AG09309 (cell line): ENCODE data around the gene PRICKLE3.
A peak's percentile ranks its signal among the peaks of the same experiment; 100 is the strongest.

ENCODE experiments used
- DNase-seq: peaks from one replicate; pipeline ENCODE4 v3.0.0-alpha.2; 2010; ENCODE audit warnings: low read depth
- H3K4me3 ChIP-seq: 2 replicates; pipeline ENCODE4 v1.5.1; 2011; ENCODE audit warnings: mild to moderate bottlenecking, low read depth, low read length, moderate library complexity; ENCODE audit not compliant: control insufficient read depth
- CTCF ChIP-seq: IDR thresholded peaks from 2 replicates; pipeline ENCODE4 v1.5.1; 2011; ENCODE audit warnings: mild to moderate bottlenecking, low read depth, low read length, inconsistent platforms; ENCODE audit not compliant: insufficient read depth, control insufficient read depth; ENCODE audit errors: missing control alignments

PRICKLE3 gene

DNA sequence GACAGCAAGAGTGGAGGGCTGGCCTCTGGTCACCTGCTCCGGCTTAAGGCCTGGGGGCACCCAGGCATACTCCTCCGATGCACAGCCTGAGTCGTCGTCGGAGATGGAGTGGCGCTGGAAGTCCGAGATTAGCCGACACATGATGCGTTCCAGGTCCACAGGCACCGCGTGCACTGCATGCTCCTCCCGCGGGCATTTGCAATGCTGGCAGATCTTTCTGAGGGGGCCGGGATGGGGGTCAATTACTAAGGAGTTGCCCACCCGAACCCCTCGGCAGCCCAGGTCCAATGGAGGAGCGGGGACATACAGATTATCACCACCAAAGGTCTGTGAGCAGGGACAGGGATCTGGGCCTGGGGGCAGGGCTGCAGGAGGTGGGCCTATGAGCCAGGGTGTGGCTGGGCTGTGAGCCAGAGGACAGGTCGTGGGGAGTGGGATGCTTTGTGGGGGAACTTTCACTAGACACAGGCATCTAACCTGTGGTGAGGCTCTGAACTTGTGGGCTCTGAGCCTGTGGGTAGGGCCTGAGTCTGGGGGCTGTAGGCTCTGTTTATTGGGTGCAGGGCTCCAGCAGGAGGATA lies 2.4 kb downstream of the PRICKLE3 start:
- DNase-seq = no peak
- no peak overlapping the region; the same call in 1 of the 2 replicates for H3K4me3 ChIP-seq
- no peak for TF ChIP-seq CTCF

DNA sequence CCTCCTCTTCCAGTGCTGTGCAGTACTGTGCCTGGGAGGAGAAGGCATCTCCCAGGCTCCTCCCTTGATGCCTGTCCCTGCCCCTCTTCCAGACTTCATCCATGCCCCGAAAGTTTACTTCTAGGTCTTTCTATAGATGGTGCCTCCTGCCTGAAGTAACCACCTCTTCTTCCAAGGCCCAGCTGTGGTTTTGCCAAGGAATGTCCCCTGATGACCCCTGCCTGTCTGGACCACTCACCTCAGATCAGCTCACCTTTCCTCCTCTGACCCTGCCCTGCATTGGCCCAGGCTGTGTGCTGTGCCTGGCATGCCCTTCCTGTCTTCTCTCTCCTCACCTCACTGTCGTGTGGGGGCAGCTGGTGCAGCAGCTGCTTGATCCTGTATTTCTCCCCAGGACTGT lies 6.8 kb downstream of the PRICKLE3 start:
- DNase-seq = no peak
- no peak for TF ChIP-seq CTCF
- H3K4me3 ChIP-seq = no peak overlapping the region

DNA sequence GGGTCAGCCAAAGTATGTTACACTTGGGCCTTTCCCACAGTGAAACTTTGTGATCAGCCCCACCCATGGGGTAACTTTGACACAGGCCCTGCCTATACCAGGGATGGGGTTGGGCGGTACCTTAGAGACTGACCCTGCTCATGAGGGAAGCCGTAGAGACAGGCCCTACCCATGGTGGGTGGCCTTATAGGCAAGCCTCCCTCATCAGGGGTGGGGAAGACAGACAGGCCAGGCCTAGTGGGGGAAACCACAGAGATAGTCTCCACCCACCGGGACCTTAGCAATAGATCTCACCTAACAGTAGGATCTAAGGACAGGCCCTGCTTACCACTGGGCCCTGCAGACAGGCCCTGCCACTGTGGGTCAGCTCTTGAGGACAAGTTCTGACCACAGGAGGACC lies 7.6 kb downstream of the PRICKLE3 start:
- no peak overlapping the region for H3K4me3 ChIP-seq
- DNase-seq = no peak
- TF ChIP-seq CTCF = no peak

DNA sequence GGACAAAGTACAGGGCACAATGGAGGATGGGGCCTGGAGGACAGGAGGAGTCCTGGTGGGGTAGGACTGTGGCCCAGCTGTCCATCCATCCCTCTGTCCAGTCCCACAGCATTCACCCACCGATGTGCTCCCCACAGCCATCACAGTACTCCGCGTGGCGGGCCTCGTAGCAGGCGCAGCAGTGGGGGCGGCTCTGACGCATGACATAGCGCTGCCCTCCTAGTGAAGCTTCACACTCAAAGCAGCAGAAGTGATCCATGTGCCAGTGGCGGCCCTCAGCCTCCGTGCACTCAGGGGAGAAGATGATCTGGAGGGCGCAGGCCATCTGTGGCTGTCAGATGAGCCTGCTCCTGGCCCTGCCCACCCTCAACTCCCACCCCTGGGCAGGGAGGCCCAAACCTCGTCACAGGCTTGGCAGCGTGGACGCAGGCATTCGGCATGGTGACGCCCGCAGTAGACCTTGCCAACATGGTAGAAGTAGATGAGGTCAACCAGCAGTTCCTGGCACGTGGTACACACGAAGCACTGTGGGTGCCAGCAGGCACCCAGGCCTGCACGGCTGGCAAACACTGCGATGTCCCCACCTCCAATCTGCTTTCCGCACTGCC lies 8.2 kb downstream of the PRICKLE3 start:
- no peak for DNase-seq
- no peak overlapping the region for H3K4me3 ChIP-seq
- no peak for TF ChIP-seq CTCF

DNA sequence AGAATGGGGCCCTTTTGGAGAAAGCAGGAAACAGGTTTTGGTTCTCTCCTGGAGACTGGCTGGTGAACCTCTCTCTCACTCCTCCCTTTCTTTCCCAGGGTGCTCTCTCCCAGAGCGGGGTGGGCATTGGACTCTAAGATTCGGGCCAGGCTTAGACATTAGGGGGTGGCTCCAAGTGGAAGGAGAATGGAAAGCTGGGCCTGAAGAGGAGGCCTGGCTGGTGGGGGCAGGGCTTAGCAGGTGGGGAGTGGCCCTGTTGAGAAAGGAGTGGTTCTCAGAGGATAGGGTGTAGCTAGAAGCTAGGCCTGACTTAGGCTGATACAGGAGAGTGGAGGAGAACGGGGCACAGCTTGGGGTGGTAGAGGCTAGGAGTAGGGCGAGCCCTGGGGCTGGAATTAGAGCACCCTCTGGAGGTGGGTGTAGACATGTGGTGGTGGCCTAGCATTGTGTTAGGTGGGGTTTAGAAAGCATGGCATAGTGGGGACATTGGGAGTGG lies 8.8 kb downstream of the PRICKLE3 start:
- no peak for DNase-seq
- H3K4me3 ChIP-seq = no peak overlapping the region
- peak; percentile 14 for TF ChIP-seq CTCF

DNA sequence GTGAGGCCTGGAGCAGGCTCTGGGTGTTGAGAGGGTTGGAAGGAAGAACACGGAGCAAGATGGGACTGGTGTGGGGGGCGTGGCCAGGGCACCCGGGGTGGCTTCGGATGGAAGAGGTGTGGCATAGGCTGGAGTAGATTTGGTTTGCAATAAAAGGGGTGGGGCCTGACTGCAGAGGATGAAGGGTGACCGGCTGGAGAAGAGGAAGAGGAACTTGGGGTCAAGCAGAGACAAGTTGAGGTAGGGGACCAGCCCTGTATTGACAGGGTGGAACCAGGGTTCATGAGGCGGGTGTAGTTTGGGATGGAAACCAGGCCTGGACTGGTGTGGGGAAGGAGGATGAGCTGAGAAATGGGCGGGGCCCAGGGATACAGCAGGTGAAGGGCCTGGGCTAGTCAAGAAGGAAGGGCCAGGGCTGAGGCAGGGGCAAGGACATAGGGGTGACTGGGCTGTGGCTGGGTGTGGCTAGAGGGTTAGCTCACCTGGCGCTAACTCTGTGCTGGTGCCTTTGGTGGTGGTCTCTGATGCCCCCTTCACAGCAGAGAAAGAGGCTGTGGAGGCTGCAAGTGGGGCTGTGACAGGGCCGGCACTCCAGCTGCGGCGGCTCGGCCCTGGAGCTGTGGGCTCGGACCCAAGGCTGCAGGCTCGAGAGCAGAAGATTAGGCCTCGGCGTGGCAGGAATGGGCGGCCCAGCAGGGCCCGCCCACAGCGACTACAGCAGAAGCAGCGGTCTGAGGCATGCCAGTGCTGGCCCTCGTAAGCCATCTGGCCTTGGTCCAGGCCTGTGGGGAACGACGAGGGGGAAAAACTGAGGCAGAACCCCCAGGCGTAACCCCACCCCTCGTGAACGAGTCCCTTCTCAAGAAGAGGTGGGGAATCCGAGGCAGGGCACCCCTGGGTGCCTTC lies 9.5 kb downstream of the PRICKLE3 start:
- no peak for TF ChIP-seq CTCF
- no peak for DNase-seq
- no peak overlapping the region for H3K4me3 ChIP-seq
